Measurements from ENCODE around the gene PLXDC2.

The PLXDC2 gene

GRCh38 chr10:19815731-19816410 is 361 bp upstream of the PLXDC2 start:
- in situ Hi-C loops (cut with MboI; ENCODE audit: low sequenced_read_pairs) = no loop called here

- in situ Hi-C loops (cut with MboI; ENCODE audit: low sequenced_read_pairs) = no loop called here
These were observed 1.1 kb downstream of the PLXDC2 start for GRCh38 chr10:19817231-19817933.

GRCh38 chr10:19818876-19819275 is 2.6 kb downstream of the PLXDC2 start:
- in situ Hi-C loops (cut with MboI; ENCODE audit: low sequenced_read_pairs) = no loop called here

GRCh38 chr10:19819419-19820033 is 3.3 kb downstream of the PLXDC2 start:
- in situ Hi-C loops (cut with MboI; ENCODE audit: low sequenced_read_pairs) = no loop called here

GRCh38 chr10:19824381-19825342 is 8.4 kb downstream of the PLXDC2 start:
- in situ Hi-C loops (cut with MboI; ENCODE audit: low sequenced_read_pairs) = no loop called here

GRCh38 chr10:19825700-19826099 is 9.5 kb downstream of the PLXDC2 start:
- in situ Hi-C loops (cut with MboI; ENCODE audit: low sequenced_read_pairs) = no loop called here

GRCh38 chr10:19826712-19827111 is 10.5 kb downstream of the PLXDC2 start:
- in situ Hi-C loops (cut with MboI; ENCODE audit: low sequenced_read_pairs) = no loop called here

- in situ Hi-C loops (cut with MboI; ENCODE audit: low sequenced_read_pairs) = no loop called here
These were observed 12.2 kb downstream of the PLXDC2 start for GRCh38 chr10:19828278-19829049.

GRCh38 chr10:19832699-19833098 is 16.5 kb downstream of the PLXDC2 start:
- in situ Hi-C loops (cut with MboI; ENCODE audit: low sequenced_read_pairs) = no loop called here

- in situ Hi-C loops (cut with MboI; ENCODE audit: low sequenced_read_pairs) = no loop called here
These were observed 17.1 kb downstream of the PLXDC2 start for GRCh38 chr10:19833170-19833824.

- in situ Hi-C loops (cut with MboI; ENCODE audit: low sequenced_read_pairs) = no loop called here
These were observed 19.7 kb downstream of the PLXDC2 start for GRCh38 chr10:19835952-19836351.

GRCh38 chr10:19839090-19839489 is 22.9 kb downstream of the PLXDC2 start:
- in situ Hi-C loops (cut with MboI; ENCODE audit: low sequenced_read_pairs) = no loop called here

- in situ Hi-C loops (cut with MboI; ENCODE audit: low sequenced_read_pairs) = no loop called here
These were observed 23.3 kb downstream of the PLXDC2 start for GRCh38 chr10:19839552-19839951.

- in situ Hi-C loops (cut with MboI; ENCODE audit: low sequenced_read_pairs) = no loop called here
These were observed 24.5 kb downstream of the PLXDC2 start for GRCh38 chr10:19840776-19841175.

GRCh38 chr10:19843487-19843886 is 27.3 kb downstream of the PLXDC2 start:
- in situ Hi-C loops (cut with MboI; ENCODE audit: low sequenced_read_pairs) = no loop called here

- in situ Hi-C loops (cut with MboI; ENCODE audit: low sequenced_read_pairs) = no loop called here
These were observed 29.5 kb downstream of the PLXDC2 start for GRCh38 chr10:19845503-19846368.

- in situ Hi-C loops (cut with MboI; ENCODE audit: low sequenced_read_pairs) = no loop called here
These were observed 31.1 kb downstream of the PLXDC2 start for GRCh38 chr10:19847321-19847720.

GRCh38 chr10:19848226-19848985 is 32.2 kb downstream of the PLXDC2 start:
- in situ Hi-C loops (cut with MboI; ENCODE audit: low sequenced_read_pairs) = no loop called here
